Keratinocyte (primary cell): ENCODE results near the gene NINJ2. TPM values are rescaled to one million over a fixed set of nuclear protein-coding genes. Genes with fewer than 3 reads are reported as not detected.

Experiments used
- DNase-seq: peaks from one replicate; pipeline ENCODE4 v3.0.0-alpha.2; 2011; ENCODE audit warnings: low read depth, missing footprints, low spot score
- FAIRE-seq: peaks from 2 replicates; lab custom pipeline; 2011; peaks lifted over from hg19 to GRCh38; lab: Jason Lieb, UNC
- H2AFZ ChIP-seq: 2 replicates; pipeline ENCODE4 v1.6.0; 2012; ENCODE audit warnings: low read length, control low read depth, inconsistent platforms; ENCODE audit not compliant: control insufficient read depth
- H3K27ac ChIP-seq: 2 replicates; pipeline ENCODE4 v1.5.1; 2011; ENCODE audit warnings: low read length; ENCODE audit not compliant: control insufficient read depth, insufficient read depth
- H3K27me3 ChIP-seq: 3 replicates; pipeline ENCODE4 v1.6.0; 2011; ENCODE audit warnings: low read length; ENCODE audit not compliant: control insufficient read depth, insufficient read depth; ENCODE audit errors: extremely low read depth
- H3K36me3 ChIP-seq, 2 experiments: 2 replicates in 1 of 2; 3 replicates in 1 of 2; pipeline ENCODE4 v1.5.1; 2011; ENCODE audit warnings: low read length in 2 of 2, mild to moderate bottlenecking in 1 of 2; ENCODE audit not compliant: control insufficient read depth in 2 of 2, insufficient read depth in 2 of 2; ENCODE audit errors: extremely low read depth in 1 of 2
- H3K4me1 ChIP-seq: 3 replicates; pipeline ENCODE4 v1.5.1; 2011; ENCODE audit warnings: low read length; ENCODE audit not compliant: control insufficient read depth, insufficient read depth; ENCODE audit errors: extremely low read depth
- H3K4me2 ChIP-seq: 3 replicates; pipeline ENCODE4 v1.6.0; 2011; ENCODE audit warnings: low read depth, low read length; ENCODE audit not compliant: control insufficient read depth, insufficient read depth; ENCODE audit errors: extremely low read depth
- H3K4me3 ChIP-seq, 3 experiments: fragments of 200-600 bp in 1 of 3; sonication (generic) in 1 of 3; 2 replicates in 2 of 3; 3 replicates in 1 of 3; pipeline ENCODE4 v1.5.1; 2011 to 2016; ENCODE audit warnings: low read length in 3 of 3, mild to moderate bottlenecking in 3 of 3, control low read depth in 2 of 3, inconsistent platforms in 1 of 3, low read depth in 1 of 3, mixed read lengths in 1 of 3, mixed run types in 1 of 3, moderate library complexity in 1 of 3; ENCODE audit not compliant: control insufficient read depth in 2 of 3, insufficient read depth in 2 of 3; ENCODE audit errors: extremely low read depth in 1 of 3
- H3K79me2 ChIP-seq: 2 replicates; pipeline ENCODE4 v1.6.0; 2012; ENCODE audit warnings: low read length; ENCODE audit not compliant: control insufficient read depth, insufficient read depth
- H3K9ac ChIP-seq: 3 replicates; pipeline ENCODE4 v1.6.0; 2011; ENCODE audit warnings: low read length; ENCODE audit not compliant: control insufficient read depth, insufficient read depth; ENCODE audit errors: extremely low read depth
- H3K9me1 ChIP-seq: 3 replicates; pipeline ENCODE4 v1.6.0; 2011; ENCODE audit warnings: low read length; ENCODE audit not compliant: control insufficient read depth, insufficient read depth; ENCODE audit errors: extremely low read depth
- H3K9me3 ChIP-seq: 2 replicates; pipeline ENCODE4 v1.5.1; 2012; ENCODE audit warnings: low read depth, low read length; ENCODE audit not compliant: control insufficient read depth
- H4K20me1 ChIP-seq: 3 replicates; pipeline ENCODE4 v1.6.0; 2011; ENCODE audit warnings: low read length; ENCODE audit not compliant: control insufficient read depth, insufficient read depth; ENCODE audit errors: extremely low read depth
- CTCF ChIP-seq, 3 experiments: IDR thresholded peaks in 1 of 3; conservative IDR thresholded peaks in 1 of 3; optimal IDR thresholded peaks in 1 of 3; 2 replicates in 2 of 3; 3 replicates in 1 of 3; pipeline versions ENCODE3 to v1.5.1; 2011; ENCODE audit warnings: low read length in 3 of 3, mild to moderate bottlenecking in 3 of 3, moderate library complexity in 2 of 3, control low read depth in 1 of 3, inconsistent platforms in 1 of 3; ENCODE audit not compliant: insufficient read depth in 2 of 3; ENCODE audit errors: extremely low read depth in 1 of 3
- EZH2 ChIP-seq: IDR thresholded peaks from one replicate; pipeline ENCODE4 v1.6.1; 2012; ENCODE audit warnings: inconsistent platforms, mild to moderate bottlenecking, low read length, moderate library complexity
- dilution Hi-C: fragments of 300-500 bp; cut with MboI; formaldehyde crosslinking; loops from one replicate; pipeline ENCODE4 v1.7.0; 2020; ENCODE audit warnings: low sequenced_read_pairs; ENCODE audit not compliant: extremely low pct_ligation_motif_present
- polyA plus RNA-seq, 5 experiments: library from polyadenylated mRNA; depleted of rRNA in 3 of 5; stranded (reverse) in 3 of 5; stranded (forward) in 1 of 5; unstranded in 1 of 5; fragments of >200 nt; gene quantifications; 1 replicate in 1 of 5; 2 replicates in 3 of 5; 3 replicates in 1 of 5; pipeline versions ENCODE4 v1.2.1 to v1.2.3, GENCODE V29; 2011 to 2012; ENCODE audit warnings: missing spikeins in 2 of 5, low read depth in 1 of 5, low replicate concordance in 1 of 5

NINJ2 gene
- polyA plus RNA-seq, 1 donor (not counting 4 experiments of a cell fraction or from before 2014, with no cell fraction given) = 0.58 TPM

- Histone ChIP-seq H3K9me1 (no peaks in the 10 kb centered on the region), H3K9ac (no peak overlapping the region), H3K4me3 (no peak overlapping the region), H3K27me3 (peaks cover 10% of the 10 kb centered on the region), H4K20me1 (no peaks in the 10 kb centered on the region), H2AFZ (no peak overlapping the region), H3K36me3 (peaks cover 0 to 8% of the 10 kb centered on the region in 2 experiments), H3K27ac (no peak overlapping the region), H3K79me2 (no peaks in the 10 kb centered on the region), H3K9me3 (no peaks in the 10 kb centered on the region), H3K4me2 (no peak overlapping the region), H3K4me1 (no peaks in the 10 kb centered on the region)
- no peak for TF ChIP-seq CTCF (optimal IDR thresholded peaks at IDR 0.05 in 1 of 3, IDR thresholded peaks at IDR 0.05 in 1 of 3, conservative IDR thresholded peaks at IDR 0.05 in 1 of 3; ENCODE audit: extremely low read depth in 1 of 3, insufficient read depth in 2 of 3, low read length in 3 of 3)
- no peak for TF ChIP-seq EZH2
- dilution Hi-C loops = no loop called here
- FAIRE-seq = no peak
- DNase-seq = no peak
Observed at GRCh38 chr12:562634-563033, 100.6 kb downstream of the NINJ2 start.

GRCh38 chr12:561908-562593, 101.2 kb downstream of the NINJ2 start:
- Histone ChIP-seq H3K27me3 (peaks cover 10% of the 10 kb centered on the region), H2AFZ (no peak overlapping the region), H4K20me1 (no peaks in the 10 kb centered on the region), H3K4me2 (no peak overlapping the region), H3K9ac (no peak overlapping the region), H3K27ac (no peak overlapping the region), H3K4me1 (no peaks in the 10 kb centered on the region), H3K9me3 (no peaks in the 10 kb centered on the region), H3K79me2 (no peaks in the 10 kb centered on the region), H3K36me3 (peaks cover 0 to 10% of the 10 kb centered on the region in 2 experiments), H3K9me1 (no peaks in the 10 kb centered on the region), H3K4me3 (no peak overlapping the region)
- dilution Hi-C loops = no loop called here
- no peak for TF ChIP-seq CTCF (optimal IDR thresholded peaks at IDR 0.05 in 1 of 3, IDR thresholded peaks at IDR 0.05 in 1 of 3, conservative IDR thresholded peaks at IDR 0.05 in 1 of 3; ENCODE audit: extremely low read depth in 1 of 3, insufficient read depth in 2 of 3, low read length in 3 of 3)
- TF ChIP-seq EZH2 = no peak
- DNase-seq = no peak
- no peak for FAIRE-seq
